SU-DHL-6 (cell line): ENCODE data around the gene ANKRD17.

Experiments
- EZH2phosphoT487 ChIP-seq: fragments of 200-600 bp; sonication (generic), shearing (Covaris generic); conservative IDR thresholded peaks from 2 replicates; pipeline ENCODE4 v1.6.1; 2018; ENCODE audit warnings: mild to moderate bottlenecking, antibody characterized with exemption, low read length, moderate library complexity, mixed read lengths
- TF ChIP-seq, protein P1 (sequence below): fragments of 200-600 bp; sonication (generic); IDR thresholded peaks from one replicate; pipeline ENCODE4 v1.5.1; 2017; ENCODE audit warnings: antibody characterized with exemption, mild to moderate bottlenecking, low read length, moderate library complexity; ENCODE audit not compliant: insufficient read depth, poor library complexity, severe bottlenecking

DNA sequence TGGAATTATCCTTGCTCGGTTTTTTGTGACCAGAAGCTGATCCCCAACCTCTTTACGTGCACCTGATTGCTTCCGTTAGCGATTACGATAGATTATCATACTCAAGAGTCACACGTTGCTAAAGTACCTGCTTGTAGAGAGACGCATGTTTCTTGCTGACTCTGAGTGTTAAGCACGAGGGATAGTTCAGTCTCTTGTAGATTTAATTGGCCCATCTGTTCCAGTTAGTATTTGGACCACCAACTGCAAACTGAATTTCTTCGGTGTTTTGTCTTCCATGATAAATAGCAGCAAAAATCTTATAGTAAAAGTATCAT, 188.6 kb downstream of the ANKRD17 start:
- TF ChIP-seq, protein P1, sequence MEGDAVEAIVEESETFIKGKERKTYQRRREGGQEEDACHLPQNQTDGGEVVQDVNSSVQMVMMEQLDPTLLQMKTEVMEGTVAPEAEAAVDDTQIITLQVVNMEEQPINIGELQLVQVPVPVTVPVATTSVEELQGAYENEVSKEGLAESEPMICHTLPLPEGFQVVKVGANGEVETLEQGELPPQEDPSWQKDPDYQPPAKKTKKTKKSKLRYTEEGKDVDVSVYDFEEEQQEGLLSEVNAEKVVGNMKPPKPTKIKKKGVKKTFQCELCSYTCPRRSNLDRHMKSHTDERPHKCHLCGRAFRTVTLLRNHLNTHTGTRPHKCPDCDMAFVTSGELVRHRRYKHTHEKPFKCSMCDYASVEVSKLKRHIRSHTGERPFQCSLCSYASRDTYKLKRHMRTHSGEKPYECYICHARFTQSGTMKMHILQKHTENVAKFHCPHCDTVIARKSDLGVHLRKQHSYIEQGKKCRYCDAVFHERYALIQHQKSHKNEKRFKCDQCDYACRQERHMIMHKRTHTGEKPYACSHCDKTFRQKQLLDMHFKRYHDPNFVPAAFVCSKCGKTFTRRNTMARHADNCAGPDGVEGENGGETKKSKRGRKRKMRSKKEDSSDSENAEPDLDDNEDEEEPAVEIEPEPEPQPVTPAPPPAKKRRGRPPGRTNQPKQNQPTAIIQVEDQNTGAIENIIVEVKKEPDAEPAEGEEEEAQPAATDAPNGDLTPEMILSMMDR: no peak
- no peak for TF ChIP-seq EZH2phosphoT487
